Stimulated activated naive CD4-positive, alpha-beta T cell (primary cell): ENCODE measurements around the gene ZNF358.

ENCODE experiments used
- DNase-seq, 6 experiments: peaks; one replicate each; lab custom pipeline; 2025; lab: John Stamatoyannopoulos, UW

The ZNF358 gene

DNA sequence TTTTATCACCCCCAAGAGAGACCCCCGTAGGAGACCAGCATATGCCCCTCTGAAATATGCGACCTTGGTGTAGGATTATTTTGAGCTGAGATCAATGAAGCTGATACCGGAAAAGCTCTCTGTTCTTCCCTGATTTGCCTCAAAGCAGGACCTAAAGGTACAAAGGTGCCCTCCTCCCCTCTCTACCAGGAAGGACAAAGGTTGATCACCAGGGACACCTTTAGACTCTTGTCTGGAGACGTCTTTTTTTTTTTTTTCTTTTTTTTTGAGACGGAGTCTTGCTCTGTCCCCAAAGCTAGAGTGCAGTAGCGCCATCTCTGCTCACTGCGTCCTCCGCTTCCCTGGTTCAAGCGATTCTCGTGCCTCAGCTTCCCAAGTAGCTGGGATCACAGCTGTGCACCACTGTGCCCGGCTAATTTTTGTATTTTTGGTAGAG, 26.3 kb upstream of the ZNF358 start:
- no peak for DNase-seq

DNA sequence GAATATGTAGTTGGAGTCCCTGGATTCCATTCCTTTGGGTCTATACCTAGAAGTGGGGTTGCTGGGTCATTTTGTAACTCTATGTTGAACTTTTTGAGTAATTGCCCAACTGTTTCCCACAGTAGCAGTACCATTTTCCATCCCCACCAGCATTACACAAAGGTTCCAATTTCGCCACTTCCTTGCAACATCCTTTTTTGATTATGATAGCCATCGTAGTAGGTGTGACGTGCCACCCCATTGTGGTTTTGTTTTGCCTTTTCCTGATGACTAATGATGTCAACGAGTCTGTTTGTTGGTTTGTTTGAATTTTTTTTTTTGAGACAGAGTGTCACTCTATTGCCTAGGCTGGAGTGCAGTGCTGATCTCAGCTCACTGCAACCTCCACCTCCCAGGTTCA, 23.8 kb upstream of the ZNF358 start:
- no peak for DNase-seq

GRCh38 chr19:7492558-7492957, 23.3 kb upstream of the ZNF358 start:
- no peak for DNase-seq

DNA sequence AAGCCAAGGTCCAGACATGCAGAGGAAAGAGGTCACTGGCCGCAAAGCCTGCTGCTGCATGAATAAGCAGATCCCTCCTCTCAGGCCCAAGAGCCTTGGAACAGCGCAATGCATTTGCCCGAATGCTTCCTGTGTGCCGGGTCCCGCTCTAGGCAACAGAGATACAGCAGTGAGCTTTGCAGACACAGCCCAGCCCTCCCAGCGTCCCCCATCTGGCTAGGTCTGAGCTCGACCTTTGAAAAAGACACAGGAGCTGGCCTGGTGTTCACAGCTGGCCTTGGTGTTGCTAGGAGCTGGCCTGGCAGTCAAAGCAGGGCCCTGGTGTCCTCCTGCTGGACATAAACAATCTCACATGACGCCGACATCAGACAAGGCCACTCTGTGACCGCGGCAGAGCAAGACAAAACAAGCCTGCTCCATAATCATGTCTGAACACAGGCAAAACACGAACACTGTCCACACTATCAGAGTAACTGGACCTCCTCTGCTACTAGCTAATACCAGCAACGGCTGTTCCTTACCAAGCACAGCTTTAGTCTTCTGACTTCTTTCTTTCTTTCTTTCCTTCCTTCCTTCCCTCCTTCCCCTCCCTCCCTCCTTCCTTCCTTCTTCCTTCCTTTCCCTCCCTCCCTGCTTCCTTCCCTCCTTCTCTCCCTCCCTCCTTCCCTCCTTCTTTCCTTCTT, 21.3 kb upstream of the ZNF358 start:
- no peak for DNase-seq

DNA sequence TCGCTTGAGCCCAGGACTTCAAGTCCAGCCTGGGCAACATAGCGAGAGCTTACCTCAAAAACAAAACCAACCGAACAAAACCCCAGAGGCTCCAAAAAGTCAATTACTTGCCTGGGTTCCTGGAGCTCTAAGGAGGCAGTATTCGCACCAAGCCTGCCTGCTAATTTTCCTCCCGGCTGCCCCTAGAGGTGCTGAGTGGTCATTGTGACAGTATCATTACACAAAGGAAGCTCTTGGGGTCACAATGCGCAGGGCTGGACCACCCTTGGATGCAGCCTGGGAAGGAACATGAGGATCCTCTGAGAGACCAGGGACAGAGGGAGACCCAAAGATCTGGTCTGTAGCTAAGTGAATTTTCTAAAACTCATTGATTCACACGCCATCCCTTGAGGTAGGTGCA, 18.6 kb upstream of the ZNF358 start:
- DNase-seq = no peak

- peak in 3 of 6 experiments; percentile 23 to 39 (median 27) for DNase-seq
These were observed 15.0 kb upstream of the ZNF358 start for GRCh38 chr19:7500811-7501450.

GRCh38 chr19:7502552-7502951, 13.4 kb upstream of the ZNF358 start:
- no peak for DNase-seq

GRCh38 chr19:7504684-7505083, 11.2 kb upstream of the ZNF358 start:
- DNase-seq = no peak

- peak in 2 of 6 experiments; percentile 11 to 17 for DNase-seq
These were observed 10.6 kb upstream of the ZNF358 start for GRCh38 chr19:7505288-7505681.

DNA sequence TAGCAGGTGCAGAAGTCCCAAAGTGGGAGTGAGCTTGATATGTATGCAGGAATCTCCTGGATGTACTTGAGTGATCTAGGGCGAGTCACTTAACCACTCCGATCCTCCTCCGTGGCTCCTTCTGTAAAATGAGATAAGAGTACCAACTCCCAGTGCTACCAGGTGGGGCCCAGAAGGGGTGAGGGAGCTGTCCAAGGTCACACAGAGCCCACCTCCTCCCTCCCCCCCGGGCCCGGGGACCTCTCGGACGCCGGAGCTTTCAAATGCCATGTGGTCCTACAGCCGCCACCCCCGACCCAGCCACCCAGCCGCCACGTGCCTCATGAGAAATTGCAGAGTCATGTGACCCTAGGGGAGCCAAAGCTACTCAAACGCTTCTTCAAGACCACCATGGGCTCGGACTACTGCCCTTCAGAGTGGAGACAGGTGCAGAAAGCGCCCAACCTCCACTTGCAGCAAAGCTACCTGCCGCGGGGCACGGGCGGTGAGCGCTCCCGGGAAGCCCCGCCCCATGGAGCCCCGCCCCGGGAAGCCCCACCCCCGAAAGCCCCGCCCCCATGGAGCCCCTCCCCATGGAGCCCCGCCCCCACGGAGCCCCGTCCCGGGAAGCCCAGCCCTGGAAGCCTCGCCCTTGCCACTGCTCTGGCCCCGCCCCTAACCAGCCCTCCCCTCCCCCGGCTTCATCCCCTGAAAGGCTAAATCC, 10.1 kb upstream of the ZNF358 start:
- peak in 2 of 6 experiments; percentile 28 to 32 for DNase-seq

DNA sequence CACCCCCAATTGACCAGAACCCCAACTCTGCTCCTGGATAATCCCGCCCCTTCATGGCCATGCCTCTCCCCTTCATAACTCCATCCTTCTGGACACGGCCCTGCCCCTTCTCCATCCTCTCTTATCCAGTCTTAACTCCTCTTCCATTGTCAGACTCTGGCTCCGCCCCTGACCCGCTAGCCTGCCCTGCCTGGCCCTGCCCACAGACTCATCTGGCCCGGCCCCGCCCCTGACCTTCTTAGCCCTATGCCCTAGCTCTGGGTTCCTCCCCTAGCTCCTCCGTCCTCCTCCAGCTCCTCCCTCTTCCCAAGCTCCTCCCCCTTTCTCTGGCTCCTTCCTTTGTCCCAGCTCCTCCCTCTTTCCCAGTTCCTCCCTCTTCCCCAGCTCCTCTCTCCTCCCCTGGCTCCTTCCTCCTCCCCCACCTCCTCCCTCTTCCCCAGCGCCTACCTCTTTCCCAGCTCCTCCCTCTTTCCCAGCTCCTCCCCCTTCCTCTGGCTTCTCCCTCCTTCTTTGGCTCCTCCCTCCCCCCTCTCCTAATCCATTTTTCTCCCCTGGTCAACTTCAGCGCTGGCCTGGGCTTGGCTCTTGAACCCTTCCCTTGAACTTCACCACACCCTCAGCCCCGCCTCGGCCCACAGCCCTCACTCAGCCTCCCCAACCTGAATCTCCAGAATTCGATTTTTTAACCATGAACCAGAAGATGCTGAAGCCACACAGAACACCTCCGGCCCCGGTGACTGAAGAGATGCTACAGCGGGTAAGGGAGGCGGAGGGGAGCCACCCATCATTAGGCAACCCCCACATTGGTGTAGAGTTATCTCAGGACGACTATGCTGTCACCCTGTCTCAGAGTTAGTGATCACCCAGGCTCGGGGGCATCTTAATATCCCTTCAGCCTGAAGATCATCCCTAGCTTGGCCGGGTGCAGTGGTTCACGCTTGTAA, 9.2 kb upstream of the ZNF358 start:
- peak in 1 of 6 experiments; percentile 29 for DNase-seq

DNA sequence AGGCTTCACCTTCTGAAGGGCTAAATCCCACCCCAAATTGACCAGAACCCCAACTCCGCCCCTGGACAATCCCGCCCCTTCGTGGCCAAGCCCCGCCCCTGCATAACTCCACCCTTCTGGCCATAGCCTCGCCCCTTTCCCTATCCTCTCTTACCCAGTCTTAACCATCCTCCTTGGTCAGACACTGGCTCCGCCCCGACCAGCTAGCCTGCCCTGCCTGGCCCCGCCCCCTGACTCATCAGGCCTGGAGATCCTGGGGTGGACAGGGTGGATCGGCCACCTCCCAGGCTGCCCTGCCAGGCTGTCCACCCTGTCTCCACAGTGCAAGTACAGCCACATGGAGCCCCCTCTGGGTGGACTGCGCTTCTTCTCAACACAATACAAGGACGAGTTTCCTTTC, 8.0 kb upstream of the ZNF358 start:
- DNase-seq = no peak

DNA sequence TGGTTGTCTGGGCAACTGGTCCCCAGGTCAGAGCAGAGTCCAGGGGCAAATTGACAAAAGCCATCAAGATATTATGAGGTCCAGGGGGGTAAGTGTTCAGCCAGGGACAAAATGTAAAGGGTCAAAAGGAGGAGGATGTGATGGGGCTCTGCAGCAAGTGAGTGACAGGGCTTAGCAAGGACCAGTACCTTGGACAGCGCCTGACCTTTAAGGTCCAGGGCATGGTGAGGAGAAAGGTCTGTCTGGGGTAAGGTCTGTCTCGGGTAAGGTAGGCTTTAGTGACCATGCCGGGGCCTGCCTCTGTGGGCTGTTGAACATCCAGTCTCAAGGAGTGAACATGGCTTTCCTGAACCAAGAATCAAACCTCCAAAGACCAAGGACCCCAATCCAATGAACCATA, 6.3 kb upstream of the ZNF358 start:
- DNase-seq = no peak

DNA sequence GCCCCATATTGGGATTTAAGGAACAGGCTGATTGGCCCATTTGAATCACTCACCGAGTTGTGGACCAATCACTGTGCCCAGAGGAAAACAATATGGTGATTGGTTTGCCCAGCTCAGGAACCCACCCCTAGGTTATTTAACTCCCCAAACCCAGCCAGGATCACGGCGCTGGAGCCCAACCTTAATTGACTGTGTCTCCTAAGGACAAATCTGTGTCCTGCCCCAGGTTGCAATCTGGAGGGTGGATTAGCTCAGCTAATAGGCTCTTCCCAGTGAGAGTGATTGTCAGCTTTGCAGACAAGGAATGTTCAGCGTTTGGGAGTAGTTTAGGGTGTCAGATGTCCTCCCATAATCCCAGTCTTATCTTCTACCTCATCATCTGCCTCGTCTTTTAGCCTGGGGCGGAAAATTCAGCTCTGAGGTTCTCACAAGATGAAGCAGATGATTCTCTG, 3.5 kb upstream of the ZNF358 start:
- DNase-seq = no peak

DNA sequence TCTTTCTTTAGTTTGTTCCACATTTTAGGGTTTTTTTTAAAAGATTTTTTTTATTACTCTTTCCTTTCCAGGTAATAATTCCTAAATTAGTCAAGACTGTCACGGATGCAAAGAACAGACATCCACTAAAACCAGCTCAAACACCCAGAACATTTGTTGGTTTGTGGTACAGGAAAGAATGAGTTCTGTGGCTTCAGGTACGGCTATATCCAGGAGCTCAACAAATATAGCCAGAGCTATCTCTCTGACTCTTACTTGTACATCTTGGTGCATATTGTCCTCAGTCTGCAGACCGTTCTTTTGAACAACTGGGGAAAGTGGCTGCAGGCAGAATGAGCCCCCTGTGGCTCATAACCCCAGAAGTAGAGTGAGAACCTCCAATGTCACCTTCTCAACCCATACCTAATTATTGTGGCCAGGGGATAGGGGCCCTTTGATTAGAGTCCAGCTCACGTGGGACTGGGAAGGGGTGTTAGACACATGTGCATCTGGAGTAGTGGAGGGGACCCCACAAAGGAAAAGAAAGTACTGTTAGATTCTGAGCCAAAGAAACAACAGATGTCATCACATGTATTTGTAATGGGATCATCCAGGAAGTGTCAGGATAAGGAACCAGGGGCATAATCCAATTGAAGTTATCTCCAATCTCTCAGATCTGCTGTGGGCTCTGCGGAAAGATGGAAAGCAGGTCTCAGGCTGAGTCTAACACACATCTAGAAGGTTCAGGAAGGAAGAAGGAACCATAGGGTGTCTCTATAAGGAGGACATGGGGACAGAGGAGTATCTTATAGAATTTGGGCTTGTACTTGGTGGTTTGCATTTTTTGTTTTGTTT, 1.9 kb upstream of the ZNF358 start:
- DNase-seq = no peak

- no peak for DNase-seq
These were observed 726 bp upstream of the ZNF358 start for GRCh38 chr19:7515110-7515644.

DNA sequence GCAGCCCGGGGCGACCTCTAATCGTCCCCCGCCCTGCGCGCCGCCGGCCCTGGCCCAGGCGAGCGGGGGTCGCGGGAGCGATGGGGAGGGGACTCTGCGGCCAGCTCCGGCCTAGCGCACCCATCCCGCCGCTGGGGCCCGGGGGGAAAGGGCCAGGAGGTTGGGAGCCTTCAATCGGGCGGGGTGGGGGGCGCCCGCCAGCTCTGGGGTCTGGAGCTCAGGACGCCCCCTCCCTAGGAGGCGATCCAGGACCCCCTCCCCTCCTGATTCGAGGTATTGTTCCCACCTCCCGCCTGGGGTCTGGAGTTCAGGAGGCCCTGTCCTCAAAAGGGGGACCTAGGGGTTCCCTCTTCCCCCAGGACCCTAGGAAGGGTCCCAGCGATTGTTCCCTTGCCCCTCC, 430 bp downstream of the ZNF358 start:
- DNase-seq = no peak

DNA sequence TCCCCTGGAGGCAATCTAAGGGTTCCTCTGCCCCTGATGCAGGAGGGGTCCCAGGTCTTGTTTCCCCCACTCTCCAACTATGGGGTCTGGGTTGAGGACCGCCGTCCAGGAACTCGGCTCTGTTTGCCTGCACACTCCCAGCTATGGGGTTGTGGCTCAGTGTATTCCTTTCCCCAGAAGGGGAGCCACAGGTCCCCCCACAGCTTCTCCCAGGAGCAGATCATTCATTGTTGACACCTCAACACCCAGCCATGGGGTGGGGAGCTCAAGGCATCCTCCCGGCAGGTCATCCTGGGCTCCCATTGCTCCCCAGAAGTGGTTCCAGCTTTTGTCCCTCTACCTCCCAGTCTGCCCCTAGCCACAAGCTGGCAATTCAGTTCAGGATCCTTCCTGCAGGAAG, 975 bp downstream of the ZNF358 start:
- no peak for DNase-seq

GRCh38 chr19:7519361-7520130, 3.6 kb downstream of the ZNF358 start:
- no peak for DNase-seq
